Testis (tissue), 3 donors: ENCODE data around the gene BEST1. TPM values are rescaled to one million over a fixed set of nuclear protein-coding genes. Genes with fewer than 3 reads are reported as not detected.

Experiments
- DNase-seq: peaks from one replicate; pipeline ENCODE4 v3.0.0-alpha.2; 2019
- H3K27ac ChIP-seq, 2 donors: fragments of 200-600 bp; sonication (generic); one replicate each; pipeline ENCODE4 v1.5.1; 2019
- H3K27me3 ChIP-seq: fragments of 200-600 bp; sonication (generic); one replicate; pipeline ENCODE4 v1.5.1; 2019
- H3K36me3 ChIP-seq: fragments of 200-600 bp; sonication (generic); one replicate; pipeline ENCODE4 v1.5.1; 2017; ENCODE audit warnings: low read depth; ENCODE audit errors: missing control alignments
- H3K4me1 ChIP-seq: fragments of 200-600 bp; sonication (generic); one replicate; pipeline ENCODE4 v1.5.1; 2019
- H3K4me3 ChIP-seq, 2 donors: fragments of 200-600 bp; sonication (generic); one replicate each; pipeline ENCODE4 v1.5.1; 2017 to 2019
- H3K9me3 ChIP-seq: fragments of 200-600 bp; sonication (generic); one replicate; pipeline ENCODE4 v1.5.1; 2017
- CTCF ChIP-seq, 3 experiments: fragments of 450-650 bp in 2 of 3; fragments of 200-600 bp in 1 of 3; sonication (generic) in 1 of 3; IDR thresholded peaks; one replicate each; pipeline ENCODE4 v1.5.1; 2016 to 2019; ENCODE audit warnings: antibody characterized with exemption in 3 of 3, mild to moderate bottlenecking in 2 of 3, moderate library complexity in 1 of 3
- POLR2A ChIP-seq: fragments of 450-650 bp; IDR thresholded peaks from one replicate; pipeline ENCODE4 v1.6.1; 2017; ENCODE audit warnings: antibody characterized with exemption, mild to moderate bottlenecking, moderate library complexity
- WGBS, 2 donors: methylation state at CpG; one replicate each; pipeline ENCODE4 v1.1.5; 2018; 5-methylcytosine and 5-hydroxymethylcytosine counted together
- intact Hi-C: fragments of 100-400 bp; cut with DNase I; formaldehyde crosslinking; loops from one replicate; pipeline ENCODE4 v1.15.1; 2023; ENCODE audit warnings: low total_unique reads
- polyA plus RNA-seq: library from polyadenylated mRNA; stranded (reverse); fragments of 350-450 nt; fragmentation: Illumina TruSeq; extraction: RNeasy Lipid Tissue Mini Kit (QIAGEN cat#74804); gene quantifications from one replicate; pipeline ENCODE4 v1.2.3, GENCODE V29; 2014; ENCODE audit warnings: low read depth, low replicate concordance; ENCODE audit not compliant: insufficient read depth
- total RNA-seq, 2 donors: library from RNA; depleted of rRNA; stranded (reverse); fragments of >200 nt; gene quantifications; one replicate each; pipeline ENCODE4 v1.2.3, GENCODE V29; 2016

The BEST1 gene
- total and polyA plus RNA-seq, 3 donors from 2014 or later, result 9.2 to 33.4 (median 21.0) TPM

GRCh38 chr11:61913699-61914395 lies 36.3 kb upstream of the BEST1 start:
- TF ChIP-seq CTCF (IDR thresholded peaks at IDR 0.05) (no peak), POLR2A (no peak)
- intact Hi-C loops, result no loop called here
- Histone ChIP-seq H3K36me3 (no peaks in the 10 kb centered on the region), H3K27me3 (no peaks in the 10 kb centered on the region), H3K4me3 (no peak overlapping the region), H3K9me3 (no peaks in the 10 kb centered on the region), H3K4me1 (peaks cover 77% of the 10 kb centered on the region), H3K27ac (peak overlapping the region in 1 of 2 donors; percentile 90)
- no peak for DNase-seq
- WGBS, 2 donors, result 82% methylated on average over 8 of the region's 8 CpGs

GRCh38 chr11:61914471-61915171 lies 35.5 kb upstream of the BEST1 start:
- peak overlapping the region in 1 of 2 donors; percentile 90 for H3K27ac ChIP-seq
- no peak overlapping the region for H3K4me3 ChIP-seq
- no peaks in the 10 kb centered on the region for H3K27me3 ChIP-seq
- H3K9me3 ChIP-seq, result no peaks in the 10 kb centered on the region
- TF ChIP-seq CTCF (IDR thresholded peaks at IDR 0.05) (no peak), POLR2A (no peak)
- no peaks in the 10 kb centered on the region for H3K36me3 ChIP-seq
- no peak for DNase-seq
- intact Hi-C loops, result no loop called here
- 65 to 76% methylated on average over 3 to 7 of the region's 7 CpGs for WGBS, 2 donors
- H3K4me1 ChIP-seq, result peaks cover 77% of the 10 kb centered on the region

GRCh38 chr11:61916737-61917333 lies 33.3 kb upstream of the BEST1 start:
- no peak for TF ChIP-seq POLR2A
- no peak for TF ChIP-seq CTCF (IDR thresholded peaks at IDR 0.05)
- H3K4me1 ChIP-seq, result peaks cover 64% of the 10 kb centered on the region
- H3K27ac ChIP-seq, result peak overlapping the region; percentile 78 to 90
- H3K4me3 ChIP-seq, result peak overlapping the region; percentile 81 to 84
- 2% methylated on average over 9 to 32 of the region's 32 CpGs for WGBS, 2 donors
- no peaks in the 10 kb centered on the region for H3K9me3 ChIP-seq
- no peaks in the 10 kb centered on the region for H3K27me3 ChIP-seq
- intact Hi-C loops, result no loop called here
- H3K36me3 ChIP-seq, result no peaks in the 10 kb centered on the region
- DNase-seq, result no peak

- H3K9me3 ChIP-seq, result no peaks in the 10 kb centered on the region
- H3K4me3 ChIP-seq, result peak within 1 kb of the TSS; percentile 81 to 84
- peak; percentile 77 for DNase-seq
- no peaks in the 10 kb centered on the region for H3K36me3 ChIP-seq
- intact Hi-C loops, result no loop called here
- peaks cover 63% of the 10 kb centered on the region for H3K4me1 ChIP-seq
- TF ChIP-seq CTCF (IDR thresholded peaks at IDR 0.05) (no peak), POLR2A (no peak)
- WGBS, 2 donors, result 3 to 14% methylated on average over 8 to 48 of the region's 74 CpGs
- no peaks in the 10 kb centered on the region for H3K27me3 ChIP-seq
- peak within 1 kb of the TSS; percentile 80 to 90 for H3K27ac ChIP-seq
Observed at GRCh38 chr11:61917334-61918109, 32.6 kb upstream of the BEST1 start, which contains the start of gene RAB3IL1. Gene RAB3IL1, minus strand, starts transcription at chr11:61917566. Its CDS starts 199 bp downstream, at chr11:61917367.
